A549 (cell line): ENCODE data around the gene RASA3. TPM values are rescaled to one million over a fixed set of nuclear protein-coding genes. Genes with fewer than 3 reads are reported as not detected.

Experiments
- ATAC-seq, 2 experiments: fragments of 200-7000 bp in 1 of 2; fragments of >200 bp in 1 of 2; cut with Nextera tagmentation in 1 of 2; cut with Tn5 transposase in 1 of 2; 3 replicates each; pipeline versions ENCODE4 v1.8.0 to v1.9.1; 2018 to 2020; ENCODE audit warnings: mild to moderate bottlenecking in 1 of 2, moderate library complexity in 1 of 2
- CTCF ChIA-PET: fragments of 300-600 bp; sonication (Branson Sonifier 250); formaldehyde crosslinking; extraction: SDS; loops from one replicate; lab custom pipeline; 2021; ENCODE audit warnings: antibody characterized with exemption, inconsistent platforms; lab: Yijun Ruan, JAX
- POLR2A ChIA-PET: fragments of 350-600 bp; formaldehyde crosslinking; extraction: SDS; loops from one replicate; lab custom pipeline; 2021; ENCODE audit warnings: antibody characterized with exemption, inconsistent platforms; lab: Yijun Ruan, JAX
- DNase-seq, 2 experiments: peaks; one replicate each; pipeline versions ENCODE4 v3.0.0 to v3.0.0-alpha.2; 2011 to 2016; ENCODE audit warnings: low read depth in 1 of 2, low spot score in 1 of 2
- FAIRE-seq: peaks from 2 replicates; lab custom pipeline; 2011; peaks lifted over from hg19 to GRCh38; lab: Jason Lieb, UNC
- H3K27ac ChIP-seq, 2 experiments: fragments of >200 bp; sonication (Bioruptor Twin); formaldehyde crosslinking; 3 replicates each; pipeline ENCODE4 v1.5.1; 2016 to 2017
- H3K4me1 ChIP-seq: fragments of >200 bp; sonication (Bioruptor Twin); formaldehyde crosslinking; 3 replicates; pipeline ENCODE4 v1.6.1; 2016
- H3K4me2 ChIP-seq: fragments of >200 bp; sonication (Bioruptor Twin); formaldehyde crosslinking; 3 replicates; pipeline ENCODE4 v1.6.1; 2016
- H3K4me3 ChIP-seq: fragments of >200 bp; sonication (Bioruptor Twin); formaldehyde crosslinking; 3 replicates; pipeline ENCODE4 v1.5.1; 2016
- H3K9me3 ChIP-seq: fragments of >200 bp; sonication (Bioruptor Twin); formaldehyde crosslinking; 3 replicates; pipeline ENCODE4 v1.6.1; 2016
- ATOH8 ChIP-seq: fragments of 250-450 bp; sonication (Bioruptor Pico); IDR thresholded peaks from 2 replicates; pipeline ENCODE4 v1.5.0; 2020; ENCODE audit warnings: low read depth, mild to moderate bottlenecking, moderate library complexity
- CBX2 ChIP-seq: fragments of 200-600 bp; sonication (generic); IDR thresholded peaks from 2 replicates; pipeline ENCODE4 v1.6.1; 2016; ENCODE audit warnings: low read depth, mild to moderate bottlenecking, borderline replicate concordance
- CEBPB ChIP-seq, 2 experiments: fragments of >200 bp in 1 of 2; sonication (Bioruptor Twin) in 1 of 2; formaldehyde crosslinking in 1 of 2; IDR thresholded peaks; 2 replicates each; pipeline ENCODE4 v1.6.1; 2012 to 2016
- EHMT2 ChIP-seq: fragments of 200-600 bp; sonication (generic); IDR thresholded peaks from 2 replicates; pipeline ENCODE4 v1.6.1; 2016; ENCODE audit warnings: antibody characterized with exemption, low read depth, mild to moderate bottlenecking, moderate library complexity
- ELK1 ChIP-seq: fragments of 150-350 bp; IDR thresholded peaks from 2 replicates; pipeline ENCODE4 v1.6.1; 2014; ENCODE audit warnings: low read depth, mild to moderate bottlenecking, low read length
- GATA3 ChIP-seq: IDR thresholded peaks from 2 replicates; pipeline ENCODE4 v1.6.1; 2012; ENCODE audit warnings: borderline replicate concordance
- HMGXB4 ChIP-seq: fragments of 250-450 bp; sonication (Bioruptor Pico); IDR thresholded peaks from 2 replicates; pipeline ENCODE4 v1.5.0; 2021; ENCODE audit warnings: mild to moderate bottlenecking, moderate library complexity, borderline replicate concordance
- HOXA7 ChIP-seq: fragments of 250-450 bp; sonication (Bioruptor Pico); IDR thresholded peaks from 2 replicates; pipeline ENCODE4 v1.5.0; 2020; ENCODE audit warnings: mild to moderate bottlenecking, moderate library complexity
- HOXB5 ChIP-seq: fragments of 250-450 bp; sonication (Bioruptor Pico); IDR thresholded peaks from 2 replicates; pipeline ENCODE4 v1.5.0; 2020; ENCODE audit warnings: mild to moderate bottlenecking, moderate library complexity
- JUNB ChIP-seq: fragments of >200 bp; sonication (Bioruptor Twin); formaldehyde crosslinking; IDR thresholded peaks from 2 replicates; pipeline ENCODE4 v1.6.1; 2016
- KDM1A ChIP-seq: fragments of 200-600 bp; sonication (generic); IDR thresholded peaks from 2 replicates; pipeline ENCODE4 v1.6.1; 2016; ENCODE audit warnings: low read depth, mild to moderate bottlenecking
- MAFK ChIP-seq: fragments of 450-650 bp; IDR thresholded peaks from 2 replicates; pipeline ENCODE4 v1.6.1; 2014; ENCODE audit not compliant: partially characterized antibody
- NR3C1 ChIP-seq: fragments of >200 bp; sonication (Bioruptor Twin); formaldehyde crosslinking; IDR thresholded peaks from 3 replicates; pipeline ENCODE4 v1.6.1; 2017
- PBX3 ChIP-seq: IDR thresholded peaks from 2 replicates; pipeline ENCODE4 v1.6.1; 2012
- REST ChIP-seq: fragments of 200-600 bp; sonication (generic); IDR thresholded peaks from 2 replicates; pipeline ENCODE4 v1.6.1; 2016; ENCODE audit warnings: antibody characterized with exemption, mild to moderate bottlenecking, moderate library complexity
- RFX5 ChIP-seq: fragments of 450-650 bp; IDR thresholded peaks from 2 replicates; pipeline ENCODE4 v1.7.1; 2014; ENCODE audit warnings: antibody characterized with exemption, mild to moderate bottlenecking, moderate library complexity
- ZC3H11A ChIP-seq: fragments of 450-650 bp; IDR thresholded peaks from 2 replicates; pipeline ENCODE4 v1.6.1; 2014; ENCODE audit warnings: antibody characterized with exemption, mild to moderate bottlenecking
- WGBS: methylation state at CpG from one replicate; pipeline ENCODE4 v1.1.6; 2017; ENCODE audit errors: missing lambda C conversion rate; 5-methylcytosine and 5-hydroxymethylcytosine counted together
- polyA plus RNA-seq, 4 experiments: library from polyadenylated mRNA; depleted of rRNA in 3 of 4; stranded (reverse); fragments of >200 nt; fragmentation: RNase III in 1 of 4; extraction: RNeasy Plus Mini Kit Qiagen cat#74134 plus additional on column Dnase treatment in 1 of 4; gene quantifications; 2 replicates in 3 of 4; 3 replicates in 1 of 4; pipeline ENCODE4 v1.2.3, GENCODE V29; 2011 to 2017

RASA3 gene
- polyA plus RNA-seq, 2 of the 4 experiments (the other 2 are of a cell fraction), result 4.3 to 7.6 TPM

GRCh38 chr13:114022309-114022669 is 110.1 kb downstream of the RASA3 start:
- POLR2A ChIA-PET, result no interaction called here
- TF ChIP-seq HOXB5 (CRISPR knock-in tag), result no peak
- TF ChIP-seq ZC3H11A, result no peak
- no peaks in the 10 kb centered on the region for H3K9me3 ChIP-seq
- H3K4me3 ChIP-seq, result no peak overlapping the region
- H3K4me2 ChIP-seq, result no peak overlapping the region
- CTCF ChIA-PET, result no interaction called here
- no peak overlapping the region for H3K27ac ChIP-seq
- ATAC-seq (no peak), DNase-seq (no peak), FAIRE-seq (no peak)
- 87% methylated on average over 3 of the region's 9 CpGs for WGBS
- H3K4me1 ChIP-seq, result no peaks in the 10 kb centered on the region

- POLR2A ChIA-PET, result no interaction called here
- Histone ChIP-seq H3K4me2 (no peak overlapping the region), H3K4me3 (no peak overlapping the region)
- WGBS, result 87% methylated on average over 12 of the region's 25 CpGs
- TF ChIP-seq ELK1, result no peak
- TF ChIP-seq, all 56 proteins: peak for 0
- no peak for FAIRE-seq
- no peak for ATAC-seq
- Histone ChIP-seq H3K4me1 (no peaks in the 10 kb centered on the region), H3K27ac (no peak overlapping the region), H3K9me3 (no peaks in the 10 kb centered on the region)
- CTCF ChIA-PET, result no interaction called here
- DNase-seq, result no peak
Observed at GRCh38 chr13:114021464-114022308, 110.7 kb downstream of the RASA3 start.

- FAIRE-seq, result no peak
- CTCF ChIA-PET, result interaction anchor here (0.7 kb wide), 1 partner anchor 43 kb away, joined by 3 read pairs; no protein-coding TSS in a partner anchor
Observed at GRCh38 chr13:114020750-114021463, 111.5 kb downstream of the RASA3 start.

More at GRCh38 chr13:114020750-114021463, 111.5 kb downstream of the RASA3 start:
- TF ChIP-seq KDM1A (no peak), JUNB (no peak), CEBPB (IDR thresholded peaks at IDR 0.05) (no peak), PBX3 (no peak), MAFK (no peak), ATOH8 (CRISPR knock-in tag) (no peak), HMGXB4 (CRISPR knock-in tag) (no peak), GATA3 (no peak), HOXA7 (CRISPR knock-in tag) (no peak), CBX2 (no peak), RFX5 (no peak), NR3C1 (no peak), REST (no peak), EHMT2 (no peak)
- Histone ChIP-seq H3K9me3 (no peaks in the 10 kb centered on the region), H3K27ac (no peak overlapping the region), H3K4me3 (no peak overlapping the region), H3K4me2 (no peak overlapping the region), H3K4me1 (no peaks in the 10 kb centered on the region)
- 92% methylated on average over 14 of the region's 32 CpGs for WGBS
- POLR2A ChIA-PET, result no interaction called here
- DNase-seq (no peak), ATAC-seq (no peak)
